ENCODE data around the gene MIPOL1.
A peak's percentile ranks its signal among the peaks of the same experiment; 100 is the strongest.
"Not testable (repeated sequence)": the region's sequence is repeated elsewhere in the genome, so short reads cannot be mapped to it uniquely, and the experiment has no call there.

The MIPOL1 gene

GRCh38 chr14:37197421-37198272 is at the start of gene MIPOL1:
Gene MIPOL1, plus strand, starts transcription at chr14:37197937. Its CDS starts 49,952 bp downstream, at chr14:37247889.
- peak; percentile 27 for DNase-seq

- DNase-seq = peak; percentile 21
Measured at GRCh38 chr14:37150414-37150813, 47.3 kb upstream of the MIPOL1 start.

- no peak for DNase-seq
Measured at GRCh38 chr14:37153005-37153404, 44.7 kb upstream of the MIPOL1 start.

GRCh38 chr14:37153483-37153882 is 44.3 kb upstream of the MIPOL1 start:
- DNase-seq = no peak

GRCh38 chr14:37157987-37158386 is 39.8 kb upstream of the MIPOL1 start:
- DNase-seq = no peak

- not testable (repeated sequence) for DNase-seq
Measured at GRCh38 chr14:37162307-37162706, 35.4 kb upstream of the MIPOL1 start.

GRCh38 chr14:37165794-37166193 is 31.9 kb upstream of the MIPOL1 start:
- no peak for DNase-seq

GRCh38 chr14:37167151-37168047 is 30.3 kb upstream of the MIPOL1 start:
- no peak for DNase-seq

GRCh38 chr14:37168721-37169120 is 29.0 kb upstream of the MIPOL1 start:
- DNase-seq = no peak

- DNase-seq = no peak
Measured at GRCh38 chr14:37170237-37170636, 27.5 kb upstream of the MIPOL1 start.

- no peak for DNase-seq
Measured at GRCh38 chr14:37170993-37171392, 26.7 kb upstream of the MIPOL1 start.

GRCh38 chr14:37171678-37172023 is 26.1 kb upstream of the MIPOL1 start:
- no peak for DNase-seq

GRCh38 chr14:37172024-37172869 is 25.5 kb upstream of the MIPOL1 start, which contains the start of gene SLC25A21:
Gene SLC25A21, minus strand, starts transcription at chr14:37172606.
- DNase-seq = no peak

- no peak for DNase-seq
Measured at GRCh38 chr14:37172936-37173614, 24.7 kb upstream of the MIPOL1 start.

- no peak for DNase-seq
Measured at GRCh38 chr14:37179896-37180502, 17.7 kb upstream of the MIPOL1 start.

- DNase-seq = not testable (repeated sequence)
Measured at GRCh38 chr14:37180886-37181285, 16.9 kb upstream of the MIPOL1 start.

- DNase-seq = no peak
Measured at GRCh38 chr14:37181441-37181840, 16.3 kb upstream of the MIPOL1 start.

- DNase-seq = not testable (repeated sequence)
Measured at GRCh38 chr14:37184520-37184919, 13.2 kb upstream of the MIPOL1 start.

GRCh38 chr14:37185670-37186069 is 12.1 kb upstream of the MIPOL1 start:
- no peak for DNase-seq

- DNase-seq = no peak
Measured at GRCh38 chr14:37186865-37187264, 10.9 kb upstream of the MIPOL1 start.

- DNase-seq = no peak
Measured at GRCh38 chr14:37187294-37187693, 10.4 kb upstream of the MIPOL1 start.

All from NCI-H1436 treated with DMSO at 0.1 percent for 48 hours (cell line).